HepG2 (cell line): Measurements from ENCODE around the gene UBE2U.

ENCODE experiments used
- CTCF ChIP-seq: sonication (generic); formaldehyde crosslinking; IDR thresholded peaks from 2 replicates; pipeline ENCODE4 v1.5.0; 2020; ENCODE audit warnings: mild to moderate bottlenecking, missing genetic modification reagents, moderate library complexity
- POLR2AphosphoS5 ChIP-seq: IDR thresholded peaks from 2 replicates; pipeline ENCODE4 v1.6.1; 2012; ENCODE audit warnings: low read depth, low read length
- SP1 ChIP-seq, 2 experiments: fragments of 450-650 bp in 1 of 2; sonication (generic) in 1 of 2; formaldehyde crosslinking in 1 of 2; IDR thresholded peaks; 2 replicates each; pipeline versions ENCODE4 v1.4.0 to v1.6.1; 2016 to 2020; ENCODE audit warnings: missing genetic modification reagents in 1 of 2
- TFDP2 ChIP-seq: sonication (generic); formaldehyde crosslinking; IDR thresholded peaks from 2 replicates; pipeline ENCODE4 v1.4.0; 2020; ENCODE audit warnings: missing genetic modification reagents
- ZNF12 ChIP-seq: sonication (generic); formaldehyde crosslinking; IDR thresholded peaks from 2 replicates; pipeline ENCODE4 v1.5.0; 2020; ENCODE audit warnings: missing genetic modification reagents
- TF ChIP-seq, protein P1 (sequence below): sonication (generic); formaldehyde crosslinking; IDR thresholded peaks from 2 replicates; pipeline ENCODE4 v1.5.0; 2020; ENCODE audit warnings: missing genetic modification reagents, mild to moderate bottlenecking, borderline replicate concordance

GRCh38 chr1:64236541-64236954 lies 33.1 kb downstream of the UBE2U start:
- TF ChIP-seq CTCF (CRISPR knock-in tag) (no peak), POLR2AphosphoS5 (no peak), TFDP2 (CRISPR knock-in tag) (no peak), SP1 (IDR thresholded peaks at IDR 0.05) (no peak), SP1 (CRISPR knock-in tag; IDR thresholded peaks at IDR 0.05) (no peak), ZNF12 (no peak)
- TF ChIP-seq, protein P1, sequence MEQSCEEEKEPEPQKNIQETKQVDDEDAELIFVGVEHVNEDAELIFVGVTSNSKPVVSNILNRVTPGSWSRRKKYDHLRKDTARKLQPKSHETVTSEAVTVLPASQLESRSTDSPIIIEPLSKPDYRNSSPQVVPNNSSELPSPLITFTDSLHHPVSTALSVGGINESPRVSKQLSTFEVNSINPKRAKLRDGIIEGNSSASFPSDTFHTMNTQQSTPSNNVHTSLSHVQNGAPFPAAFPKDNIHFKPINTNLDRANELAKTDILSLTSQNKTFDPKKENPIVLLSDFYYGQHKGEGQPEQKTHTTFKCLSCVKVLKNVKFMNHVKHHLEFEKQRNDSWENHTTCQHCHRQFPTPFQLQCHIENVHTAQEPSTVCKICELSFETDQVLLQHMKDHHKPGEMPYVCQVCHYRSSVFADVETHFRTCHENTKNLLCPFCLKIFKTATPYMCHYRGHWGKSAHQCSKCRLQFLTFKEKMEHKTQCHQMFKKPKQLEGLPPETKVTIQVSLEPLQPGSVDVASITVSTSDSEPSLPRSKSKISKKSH (CRISPR knock-in tag): no peak
